ENCODE data around the gene PSME3IP1. TPM values are rescaled to one million over a fixed set of nuclear protein-coding genes. Genes with fewer than 3 reads are reported as not detected.

PSME3IP1 gene
- total RNA-seq, 1 experiment from 2014 or later: 45.6 TPM

GRCh38 chr16:57127836-57128235 lies 58.0 kb downstream of the PSME3IP1 start:
- no peaks in the 10 kb centered on the region for H3K9me3 ChIP-seq (ENCODE audit: low read length)
- intact Hi-C loops (cut with micrococcal nuclease): no loop called here
- H3K27me3 ChIP-seq (ENCODE audit: low read length): no peaks in the 10 kb centered on the region
- H3F3A ChIP-seq (ENCODE audit: low read length, unreplicated experiment): no peaks in the 10 kb centered on the region
- no peak overlapping the region for H2AFZ ChIP-seq (ENCODE audit: low read length)
- POLR2A ChIA-PET (ENCODE audit: unreplicated experiment): no interaction called here
- no peak overlapping the region for H3K27ac ChIP-seq (ENCODE audit: low read length)
- DNase-seq (no peak), ATAC-seq (no peak)
- no peak overlapping the region for H3K9ac ChIP-seq (ENCODE audit: low read length)
- no peaks in the 10 kb centered on the region for H4K20me1 ChIP-seq (ENCODE audit: low read length)
- H3K4me3 ChIP-seq (ENCODE audit: low read length): no peak overlapping the region
- no peaks in the 10 kb centered on the region for H3K36me3 ChIP-seq (ENCODE audit: low read depth, low read length)
- BruUV-seq (replicated peaks): no TSS peak
- H3K4me1 ChIP-seq (ENCODE audit: insufficient read depth, low read length): no peaks in the 10 kb centered on the region
- H3K4me2 ChIP-seq (ENCODE audit: low read length): no peak overlapping the region
- CTCF ChIA-PET: no interaction called here
- no peaks in the 10 kb centered on the region for H3K9me2 ChIP-seq (replicated peaks; ENCODE audit: low read length)
- TF ChIP-seq EZH2phosphoT487 (IDR thresholded peaks at IDR 0.05; ENCODE audit: borderline replicate concordance, low read length): no peak
- no peak for TF ChIP-seq EZH2 (IDR thresholded peaks at IDR 0.05; ENCODE audit: low read length, unreplicated experiment)
- TF ChIP-seq CTCF (conservative IDR thresholded peaks at IDR 0.05; ENCODE audit: low read depth, low read length): no peak
- H3K79me2 ChIP-seq (ENCODE audit: low read length): no peaks in the 10 kb centered on the region

- Histone ChIP-seq H3K9ac (ENCODE audit: low read length) (no peak overlapping the region), H3K4me3 (ENCODE audit: low read length) (no peak overlapping the region), H3K9me3 (ENCODE audit: low read length) (no peaks in the 10 kb centered on the region), H3F3A (ENCODE audit: low read length, unreplicated experiment) (no peaks in the 10 kb centered on the region), H4K20me1 (ENCODE audit: low read length) (no peaks in the 10 kb centered on the region), H2AFZ (ENCODE audit: low read length) (no peak overlapping the region), H3K36me3 (ENCODE audit: low read depth, low read length) (no peaks in the 10 kb centered on the region), H3K27ac (ENCODE audit: low read length) (no peak overlapping the region), H3K27me3 (ENCODE audit: low read length) (no peaks in the 10 kb centered on the region), H3K4me1 (ENCODE audit: insufficient read depth, low read length) (no peaks in the 10 kb centered on the region), H3K4me2 (ENCODE audit: low read length) (no peak overlapping the region), H3K9me2 (replicated peaks; ENCODE audit: low read length) (no peaks in the 10 kb centered on the region), H3K79me2 (ENCODE audit: low read length) (no peaks in the 10 kb centered on the region)
- intact Hi-C loops (cut with micrococcal nuclease): no loop called here
- ATAC-seq: no peak
- TF ChIP-seq EZH2 (IDR thresholded peaks at IDR 0.05; ENCODE audit: low read length, unreplicated experiment) (no peak), CTCF (conservative IDR thresholded peaks at IDR 0.05; ENCODE audit: low read depth, low read length) (no peak), EZH2phosphoT487 (IDR thresholded peaks at IDR 0.05; ENCODE audit: borderline replicate concordance, low read length) (no peak)
- no TSS peak for BruUV-seq (replicated peaks)
- CTCF ChIA-PET: no interaction called here
- POLR2A ChIA-PET (ENCODE audit: unreplicated experiment): no interaction called here
- DNase-seq: no peak
Observed at GRCh38 chr16:57127037-57127763, 58.6 kb downstream of the PSME3IP1 start.

GRCh38 chr16:57126411-57126810 lies 59.4 kb downstream of the PSME3IP1 start:
- H3K9me2 ChIP-seq (replicated peaks; ENCODE audit: low read length): no peaks in the 10 kb centered on the region
- TF ChIP-seq CTCF (conservative IDR thresholded peaks at IDR 0.05; ENCODE audit: low read depth, low read length) (no peak), EZH2phosphoT487 (IDR thresholded peaks at IDR 0.05; ENCODE audit: borderline replicate concordance, low read length) (no peak), EZH2 (IDR thresholded peaks at IDR 0.05; ENCODE audit: low read length, unreplicated experiment) (no peak)
- no peaks in the 10 kb centered on the region for H4K20me1 ChIP-seq (ENCODE audit: low read length)
- intact Hi-C loops (cut with micrococcal nuclease): no loop called here
- no peaks in the 10 kb centered on the region for H3K36me3 ChIP-seq (ENCODE audit: low read depth, low read length)
- ChIA-PET CTCF (no interaction called here), POLR2A (ENCODE audit: unreplicated experiment) (no interaction called here)
- H3K27me3 ChIP-seq (ENCODE audit: low read length): no peaks in the 10 kb centered on the region
- H2AFZ ChIP-seq (ENCODE audit: low read length): no peak overlapping the region
- H3K4me1 ChIP-seq (ENCODE audit: insufficient read depth, low read length): no peaks in the 10 kb centered on the region
- H3K4me2 ChIP-seq (ENCODE audit: low read length): no peak overlapping the region
- no peaks in the 10 kb centered on the region for H3F3A ChIP-seq (ENCODE audit: low read length, unreplicated experiment)
- no peaks in the 10 kb centered on the region for H3K9me3 ChIP-seq (ENCODE audit: low read length)
- no peak for ATAC-seq
- no TSS peak for BruUV-seq (replicated peaks)
- no peaks in the 10 kb centered on the region for H3K79me2 ChIP-seq (ENCODE audit: low read length)
- no peak for DNase-seq
- no peak overlapping the region for H3K27ac ChIP-seq (ENCODE audit: low read length)
- no peak overlapping the region for H3K9ac ChIP-seq (ENCODE audit: low read length)
- no peak overlapping the region for H3K4me3 ChIP-seq (ENCODE audit: low read length)

Data from PC-3 (cell line).